ENCODE measurements around the gene NHEJ1.

DNA sequence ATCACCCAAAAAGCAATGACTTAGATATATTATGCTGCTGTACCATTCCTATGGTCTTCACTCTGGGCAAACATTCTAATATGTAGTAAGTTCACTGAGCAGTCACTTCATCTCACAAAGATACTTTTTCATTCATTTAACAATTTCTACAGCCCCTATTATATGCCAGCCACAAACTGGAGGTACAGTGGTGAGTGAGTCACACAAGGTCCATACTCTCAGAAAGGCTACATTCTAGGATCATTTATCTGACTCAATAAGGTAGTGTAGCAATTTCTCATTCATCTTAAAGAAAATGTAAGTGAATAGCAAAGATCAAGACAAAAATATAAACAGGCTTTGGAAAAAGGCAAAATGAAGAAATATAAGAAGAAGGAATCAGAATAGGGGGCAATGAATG is 40.5 kb downstream of the NHEJ1 start:
- TF ChIP-seq POLR2A (IDR thresholded peaks at IDR 0.05; ENCODE audit: low read depth, low read length) (no peak), TAF1 (IDR thresholded peaks at IDR 0.05; ENCODE audit: borderline replicate concordance, low read depth, low read length) (no peak), POLR2AphosphoS5 (IDR thresholded peaks at IDR 0.05; ENCODE audit: low read depth, low read length) (no peak)
